SK-N-SH (cell line): Measurements from ENCODE around the gene PTDSS2. TPM values are rescaled to one million over a fixed set of nuclear protein-coding genes. Genes with fewer than 3 reads are reported as not detected.
A peak's percentile ranks its signal among the peaks of the same experiment; 100 is the strongest.

Source experiments
- CTCF ChIA-PET: fragments of 300-600, 350-600 bp; formaldehyde crosslinking; extraction: SDS; loops from one replicate; lab custom pipeline; 2021; lab: Yijun Ruan, JAX
- POLR2A ChIA-PET: fragments of 350-600 bp; sonication (Branson Sonifier 250); formaldehyde crosslinking; extraction: SDS; loops from one replicate; lab custom pipeline; 2020; ENCODE audit warnings: antibody characterized with exemption, inconsistent platforms; lab: Yijun Ruan, JAX
- DNase-seq: peaks from one replicate; pipeline ENCODE4 v3.0.0; 2012
- H2AFZ ChIP-seq: fragments of 200-600 bp; sonication (generic); 2 replicates; pipeline ENCODE4 v1.8.1; 2016; ENCODE audit warnings: antibody characterized with exemption, mild to moderate bottlenecking, low read depth
- H3F3A ChIP-seq: fragments of 200-600 bp; sonication (generic); replicated peaks from 2 replicates; pipeline ENCODE3; 2016; ENCODE audit warnings: antibody characterized with exemption, mild to moderate bottlenecking; ENCODE audit not compliant: insufficient read depth
- H3K27ac ChIP-seq, 2 experiments: fragments of 200-500 bp in 1 of 2; fragments of 200-600 bp in 1 of 2; sonication (Bioruptor generic) in 1 of 2; sonication (generic), shearing (Covaris generic) in 1 of 2; 2 replicates each; pipeline versions ENCODE4 v1.5.1 to v1.6.1; 2014 to 2016; ENCODE audit warnings: low read depth in 2 of 2, inconsistent platforms in 1 of 2, low read length in 1 of 2, mild to moderate bottlenecking in 1 of 2, mixed read lengths in 1 of 2
- H3K27me3 ChIP-seq: fragments of 200-600 bp; sonication (generic), shearing (Covaris generic); 2 replicates; pipeline ENCODE4 v1.6.1; 2016; ENCODE audit warnings: mixed run types; ENCODE audit not compliant: insufficient read depth
- H3K36me3 ChIP-seq, 2 experiments: fragments of 200-500 bp in 1 of 2; fragments of 200-600 bp in 1 of 2; sonication (Bioruptor generic) in 1 of 2; sonication (generic) in 1 of 2; replicated peaks in 1 of 2; 2 replicates each; pipeline versions ENCODE3 to v1.5.1; 2014 to 2016; ENCODE audit warnings: low read length in 1 of 2, mild to moderate bottlenecking in 1 of 2; ENCODE audit not compliant: insufficient read depth in 2 of 2, control insufficient read depth in 1 of 2
- H3K4me1 ChIP-seq, 2 experiments: fragments of 200-500 bp in 1 of 2; fragments of 200-600 bp in 1 of 2; sonication (Bioruptor generic) in 1 of 2; sonication (generic), shearing (Covaris generic) in 1 of 2; 2 replicates each; pipeline versions ENCODE4 v1.5.1 to v1.6.1; 2014 to 2016; ENCODE audit warnings: low read depth in 1 of 2, low read length in 1 of 2, mixed run types in 1 of 2; ENCODE audit not compliant: insufficient read depth in 2 of 2, control insufficient read depth in 1 of 2
- H3K4me2 ChIP-seq: fragments of 200-600 bp; sonication (generic), shearing (Covaris generic); 2 replicates; pipeline ENCODE4 v1.6.1; 2017; ENCODE audit warnings: mixed run types
- H3K4me3 ChIP-seq, 2 experiments: fragments of 200-500 bp in 1 of 2; fragments of 200-600 bp in 1 of 2; sonication (Bioruptor generic) in 1 of 2; sonication (generic), shearing (Covaris generic) in 1 of 2; 2 replicates each; pipeline versions ENCODE4 v1.5.1 to v1.8.1; 2014 to 2016; ENCODE audit warnings: low read depth in 2 of 2, inconsistent platforms in 1 of 2, low read length in 1 of 2, mild to moderate bottlenecking in 1 of 2, mixed read lengths in 1 of 2, moderate library complexity in 1 of 2
- H3K79me2 ChIP-seq: fragments of 200-600 bp; sonication (generic); 2 replicates; pipeline ENCODE4 v1.8.1; 2017; ENCODE audit warnings: mild to moderate bottlenecking; ENCODE audit not compliant: insufficient read depth
- H3K9ac ChIP-seq: fragments of 200-600 bp; sonication (generic); 2 replicates; pipeline ENCODE4 v1.6.1; 2017; ENCODE audit warnings: mixed run types
- H3K9me2 ChIP-seq: fragments of 200-600 bp; sonication (generic); 2 replicates; pipeline ENCODE4 v1.6.1; 2017; ENCODE audit warnings: mixed run types
- H3K9me3 ChIP-seq: fragments of 200-600 bp; sonication (generic); 2 replicates; pipeline ENCODE4 v1.6.1; 2017; ENCODE audit warnings: mixed run types, mild to moderate bottlenecking, moderate library complexity
- H4K20me1 ChIP-seq: fragments of 200-600 bp; sonication (generic); 2 replicates; pipeline ENCODE4 v1.6.1; 2017; ENCODE audit warnings: mild to moderate bottlenecking, mixed run types; ENCODE audit not compliant: insufficient read depth
- EP300 ChIP-seq, 2 experiments: IDR thresholded peaks; 2 replicates each; pipeline versions ENCODE4 v1.4.0 to v1.6.1; 2012; ENCODE audit warnings: borderline replicate concordance in 1 of 2, low read depth in 1 of 2, low read length in 1 of 2
- FOXJ3 ChIP-seq: sonication (generic); formaldehyde crosslinking; IDR thresholded peaks from 2 replicates; pipeline ENCODE4 v1.5.1; 2020; ENCODE audit warnings: mild to moderate bottlenecking, missing genetic modification reagents
- GATA2 ChIP-seq: sonication (generic); formaldehyde crosslinking; IDR thresholded peaks from 2 replicates; pipeline ENCODE4 v1.5.0; 2020; ENCODE audit warnings: mild to moderate bottlenecking, missing genetic modification reagents
- MEF2A ChIP-seq: IDR thresholded peaks from 2 replicates; pipeline ENCODE4 v1.4.0; 2012; ENCODE audit warnings: low read depth, borderline replicate concordance
- NFIC ChIP-seq: IDR thresholded peaks from 2 replicates; pipeline ENCODE4 v1.4.0; 2012; ENCODE audit warnings: borderline replicate concordance
- RAD21 ChIP-seq: IDR thresholded peaks from 2 replicates; pipeline ENCODE4 v1.6.1; 2012; ENCODE audit warnings: mild to moderate bottlenecking, low read length
- RFX5 ChIP-seq: IDR thresholded peaks from 2 replicates; pipeline ENCODE4 v1.6.1; 2012; ENCODE audit warnings: mild to moderate bottlenecking, improper control_type of control experiment, low read length
- RXRA ChIP-seq: IDR thresholded peaks from 2 replicates; pipeline ENCODE4 v1.4.0; 2012; ENCODE audit warnings: low read depth, mild to moderate bottlenecking, borderline replicate concordance
- SIN3A ChIP-seq: IDR thresholded peaks from 2 replicates; pipeline ENCODE4 v1.6.1; 2012; ENCODE audit warnings: low read depth, mild to moderate bottlenecking, low read length, moderate library complexity, borderline replicate concordance
- TAF1 ChIP-seq: IDR thresholded peaks from 2 replicates; pipeline ENCODE4 v1.6.1; 2012; ENCODE audit warnings: low read depth, mild to moderate bottlenecking, low read length, moderate library complexity, borderline replicate concordance
- TCF12 ChIP-seq: IDR thresholded peaks from 2 replicates; pipeline ENCODE4 v1.4.0; 2012
- YY1 ChIP-seq: IDR thresholded peaks from 2 replicates; pipeline ENCODE4 v1.4.0; 2012; ENCODE audit warnings: low read depth, mild to moderate bottlenecking
- WGBS: methylation state at CpG from one replicate; pipeline ENCODE4 v1.1.6; 2017; ENCODE audit warnings: low lambda C conversion rate; 5-methylcytosine and 5-hydroxymethylcytosine counted together
- polyA plus RNA-seq, 3 experiments: library from polyadenylated mRNA; depleted of rRNA; stranded (reverse); fragments of >200 nt; gene quantifications; 2 replicates each; pipeline ENCODE4 v1.2.3, GENCODE V29; 2012
- TF ChIP-seq, protein P1 (sequence below): fragments of 200-600 bp; sonication (generic); IDR thresholded peaks from 2 replicates; pipeline ENCODE4 v1.6.1; 2017; ENCODE audit warnings: antibody characterized with exemption, mild to moderate bottlenecking, moderate library complexity
- TF ChIP-seq, protein P2 (sequence below): IDR thresholded peaks from 2 replicates; pipeline ENCODE4 v1.6.1; 2012; ENCODE audit warnings: mild to moderate bottlenecking, low read depth, low read length, moderate library complexity
- TF ChIP-seq, protein P3 (sequence below): fragments of 150-350 bp; IDR thresholded peaks from 2 replicates; pipeline ENCODE4 v1.6.1; 2016; ENCODE audit warnings: mild to moderate bottlenecking, low read depth, low read length
- TF ChIP-seq, protein P4 (sequence below): IDR thresholded peaks from 2 replicates; pipeline ENCODE4 v1.4.0; 2012; ENCODE audit warnings: low read depth, borderline replicate concordance
- TF ChIP-seq, protein P5 (sequence below): IDR thresholded peaks from 2 replicates; pipeline ENCODE4; 2012

The PTDSS2 gene
- polyA plus RNA-seq, 1 of the 3 experiments (the other 2 are of a cell fraction): 28.6 TPM

DNA sequence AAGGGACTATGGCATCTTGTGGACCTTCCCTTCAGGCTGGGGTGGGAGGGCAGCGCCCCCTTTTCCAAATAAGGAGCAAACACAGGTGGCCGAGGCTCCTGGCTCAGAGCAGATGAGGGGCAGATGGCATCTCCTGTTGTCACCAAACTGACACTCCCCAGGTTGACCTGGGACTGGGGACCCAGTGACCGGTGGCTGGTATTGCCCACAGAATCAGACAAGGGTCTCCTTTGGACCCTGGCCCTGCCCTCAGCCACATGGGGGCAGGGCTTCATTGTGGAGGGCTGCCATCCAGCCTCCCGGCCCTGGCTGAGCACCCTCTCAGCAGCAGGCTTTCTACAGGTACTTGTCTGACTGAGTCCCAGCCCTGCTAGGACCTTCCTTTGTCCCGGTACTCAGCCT is 34.4 kb upstream of the PTDSS2 start (continued):
- TF ChIP-seq, protein P1, sequence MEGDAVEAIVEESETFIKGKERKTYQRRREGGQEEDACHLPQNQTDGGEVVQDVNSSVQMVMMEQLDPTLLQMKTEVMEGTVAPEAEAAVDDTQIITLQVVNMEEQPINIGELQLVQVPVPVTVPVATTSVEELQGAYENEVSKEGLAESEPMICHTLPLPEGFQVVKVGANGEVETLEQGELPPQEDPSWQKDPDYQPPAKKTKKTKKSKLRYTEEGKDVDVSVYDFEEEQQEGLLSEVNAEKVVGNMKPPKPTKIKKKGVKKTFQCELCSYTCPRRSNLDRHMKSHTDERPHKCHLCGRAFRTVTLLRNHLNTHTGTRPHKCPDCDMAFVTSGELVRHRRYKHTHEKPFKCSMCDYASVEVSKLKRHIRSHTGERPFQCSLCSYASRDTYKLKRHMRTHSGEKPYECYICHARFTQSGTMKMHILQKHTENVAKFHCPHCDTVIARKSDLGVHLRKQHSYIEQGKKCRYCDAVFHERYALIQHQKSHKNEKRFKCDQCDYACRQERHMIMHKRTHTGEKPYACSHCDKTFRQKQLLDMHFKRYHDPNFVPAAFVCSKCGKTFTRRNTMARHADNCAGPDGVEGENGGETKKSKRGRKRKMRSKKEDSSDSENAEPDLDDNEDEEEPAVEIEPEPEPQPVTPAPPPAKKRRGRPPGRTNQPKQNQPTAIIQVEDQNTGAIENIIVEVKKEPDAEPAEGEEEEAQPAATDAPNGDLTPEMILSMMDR: no peak
- TF ChIP-seq, protein P2, sequence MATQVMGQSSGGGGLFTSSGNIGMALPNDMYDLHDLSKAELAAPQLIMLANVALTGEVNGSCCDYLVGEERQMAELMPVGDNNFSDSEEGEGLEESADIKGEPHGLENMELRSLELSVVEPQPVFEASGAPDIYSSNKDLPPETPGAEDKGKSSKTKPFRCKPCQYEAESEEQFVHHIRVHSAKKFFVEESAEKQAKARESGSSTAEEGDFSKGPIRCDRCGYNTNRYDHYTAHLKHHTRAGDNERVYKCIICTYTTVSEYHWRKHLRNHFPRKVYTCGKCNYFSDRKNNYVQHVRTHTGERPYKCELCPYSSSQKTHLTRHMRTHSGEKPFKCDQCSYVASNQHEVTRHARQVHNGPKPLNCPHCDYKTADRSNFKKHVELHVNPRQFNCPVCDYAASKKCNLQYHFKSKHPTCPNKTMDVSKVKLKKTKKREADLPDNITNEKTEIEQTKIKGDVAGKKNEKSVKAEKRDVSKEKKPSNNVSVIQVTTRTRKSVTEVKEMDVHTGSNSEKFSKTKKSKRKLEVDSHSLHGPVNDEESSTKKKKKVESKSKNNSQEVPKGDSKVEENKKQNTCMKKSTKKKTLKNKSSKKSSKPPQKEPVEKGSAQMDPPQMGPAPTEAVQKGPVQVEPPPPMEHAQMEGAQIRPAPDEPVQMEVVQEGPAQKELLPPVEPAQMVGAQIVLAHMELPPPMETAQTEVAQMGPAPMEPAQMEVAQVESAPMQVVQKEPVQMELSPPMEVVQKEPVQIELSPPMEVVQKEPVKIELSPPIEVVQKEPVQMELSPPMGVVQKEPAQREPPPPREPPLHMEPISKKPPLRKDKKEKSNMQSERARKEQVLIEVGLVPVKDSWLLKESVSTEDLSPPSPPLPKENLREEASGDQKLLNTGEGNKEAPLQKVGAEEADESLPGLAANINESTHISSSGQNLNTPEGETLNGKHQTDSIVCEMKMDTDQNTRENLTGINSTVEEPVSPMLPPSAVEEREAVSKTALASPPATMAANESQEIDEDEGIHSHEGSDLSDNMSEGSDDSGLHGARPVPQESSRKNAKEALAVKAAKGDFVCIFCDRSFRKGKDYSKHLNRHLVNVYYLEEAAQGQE: no peak
- TF ChIP-seq, protein P3, sequence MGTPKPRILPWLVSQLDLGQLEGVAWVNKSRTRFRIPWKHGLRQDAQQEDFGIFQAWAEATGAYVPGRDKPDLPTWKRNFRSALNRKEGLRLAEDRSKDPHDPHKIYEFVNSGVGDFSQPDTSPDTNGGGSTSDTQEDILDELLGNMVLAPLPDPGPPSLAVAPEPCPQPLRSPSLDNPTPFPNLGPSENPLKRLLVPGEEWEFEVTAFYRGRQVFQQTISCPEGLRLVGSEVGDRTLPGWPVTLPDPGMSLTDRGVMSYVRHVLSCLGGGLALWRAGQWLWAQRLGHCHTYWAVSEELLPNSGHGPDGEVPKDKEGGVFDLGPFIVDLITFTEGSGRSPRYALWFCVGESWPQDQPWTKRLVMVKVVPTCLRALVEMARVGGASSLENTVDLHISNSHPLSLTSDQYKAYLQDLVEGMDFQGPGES: no peak
- TF ChIP-seq SIN3A: no peak
- TF ChIP-seq RXRA: no peak
- no peak for TF ChIP-seq RAD21

DNA sequence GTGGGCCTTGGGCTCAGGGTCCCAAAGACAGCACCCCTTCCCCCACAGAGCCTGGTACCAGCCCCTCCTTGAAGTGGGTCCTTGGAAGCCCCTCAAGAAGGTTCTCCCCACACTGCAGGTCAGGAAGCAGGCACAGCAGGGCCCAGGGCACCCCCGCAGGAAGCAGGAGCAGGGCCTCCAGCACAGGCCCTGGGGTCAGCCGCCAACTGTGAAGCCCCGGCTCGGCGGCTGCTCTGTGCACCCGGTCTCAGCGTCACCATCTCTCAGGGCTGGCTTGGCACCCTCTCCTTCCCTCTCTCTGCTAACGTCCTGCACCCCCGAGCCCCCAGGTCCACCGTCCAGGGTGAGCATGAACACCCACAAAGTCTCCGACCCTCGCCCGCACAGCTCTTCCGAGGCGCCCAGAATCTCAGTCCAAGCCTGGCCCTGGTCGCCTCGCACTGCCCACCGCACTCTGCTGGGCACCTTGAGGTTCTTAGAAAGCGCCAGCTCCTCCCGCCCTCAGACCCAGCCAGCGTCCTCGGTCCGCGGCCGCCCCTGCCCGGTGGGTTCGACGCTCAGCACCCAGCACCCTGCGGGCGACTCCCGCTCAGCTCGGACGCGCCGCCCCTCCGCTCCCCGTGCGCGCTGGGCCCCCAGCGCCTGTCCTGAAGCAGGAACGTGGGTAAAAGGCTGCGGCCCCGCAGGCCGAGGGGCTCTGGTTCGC is 33.9 kb upstream of the PTDSS2 start:
- CTCF ChIA-PET: interaction anchor here (0.9 to 3.9 kb wide), 5 partner anchors 32 to 164 kb away, joined by 3 to 14 read pairs (median 4); no protein-coding TSS in a partner anchor
- TF ChIP-seq FOXJ3 (CRISPR knock-in tag) (no peak), TAF1 (no peak), YY1 (no peak), TCF12 (no peak), RFX5 (no peak), GATA2 (CRISPR knock-in tag) (no peak), EP300 (IDR thresholded peaks at IDR 0.05; ENCODE audit: borderline replicate concordance in 1 of 2, low read depth in 1 of 2, low read length in 1 of 2) (no peak), MEF2A (no peak), NFIC (no peak)
- TF ChIP-seq, protein P3: no peak
- TF ChIP-seq, protein P4, sequence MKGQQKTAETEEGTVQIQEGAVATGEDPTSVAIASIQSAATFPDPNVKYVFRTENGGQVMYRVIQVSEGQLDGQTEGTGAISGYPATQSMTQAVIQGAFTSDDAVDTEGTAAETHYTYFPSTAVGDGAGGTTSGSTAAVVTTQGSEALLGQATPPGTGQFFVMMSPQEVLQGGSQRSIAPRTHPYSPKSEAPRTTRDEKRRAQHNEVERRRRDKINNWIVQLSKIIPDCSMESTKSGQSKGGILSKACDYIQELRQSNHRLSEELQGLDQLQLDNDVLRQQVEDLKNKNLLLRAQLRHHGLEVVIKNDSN: no peak
- TF ChIP-seq, protein P1: no peak
- TF ChIP-seq, protein P5, sequence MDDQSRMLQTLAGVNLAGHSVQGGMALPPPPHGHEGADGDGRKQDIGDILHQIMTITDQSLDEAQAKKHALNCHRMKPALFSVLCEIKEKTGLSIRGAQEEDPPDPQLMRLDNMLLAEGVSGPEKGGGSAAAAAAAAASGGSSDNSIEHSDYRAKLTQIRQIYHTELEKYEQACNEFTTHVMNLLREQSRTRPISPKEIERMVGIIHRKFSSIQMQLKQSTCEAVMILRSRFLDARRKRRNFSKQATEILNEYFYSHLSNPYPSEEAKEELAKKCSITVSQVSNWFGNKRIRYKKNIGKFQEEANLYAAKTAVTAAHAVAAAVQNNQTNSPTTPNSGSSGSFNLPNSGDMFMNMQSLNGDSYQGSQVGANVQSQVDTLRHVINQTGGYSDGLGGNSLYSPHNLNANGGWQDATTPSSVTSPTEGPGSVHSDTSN: no peak

More for the DNA sequence above, 33.9 kb upstream of the PTDSS2 start:
- H3K4me2 ChIP-seq: peak overlapping the region; percentile 67; the same call in 1 of the 2 replicates
- POLR2A ChIA-PET: no interaction called here
- H2AFZ ChIP-seq: no peak overlapping the region
- WGBS: 64% methylated on average over 8 of the region's 45 CpGs
- H3K9me3 ChIP-seq: no peaks in the 10 kb centered on the region
- H3K27me3 ChIP-seq: peaks cover 33% of the 10 kb centered on the region
- H4K20me1 ChIP-seq: no peaks in the 10 kb centered on the region
- no peaks in the 10 kb centered on the region for H3K79me2 ChIP-seq
- peaks cover 0 to 7% of the 10 kb centered on the region in 2 experiments; a peak in 1 of 4 replicates for H3K4me1 ChIP-seq
- DNase-seq: no peak
- H3K4me3 ChIP-seq: peak overlapping the region; percentile 6 to 17; a peak in 1 of 4 replicates
- no peaks in the 10 kb centered on the region for H3K9me2 ChIP-seq
- no peak overlapping the region for H3K27ac ChIP-seq
- H3K36me3 ChIP-seq: no peaks in the 10 kb centered on the region
- no peak overlapping the region for H3K9ac ChIP-seq
- no peaks in the 10 kb centered on the region for H3F3A ChIP-seq
